B cell (primary cell): ENCODE data around the gene ARAP2.

Source experiments
- CTCF ChIP-seq: fragments of 200-600 bp; IDR thresholded peaks from one replicate; pipeline ENCODE4 v1.8.0; 2022; ENCODE audit warnings: antibody characterized with exemption, mild to moderate bottlenecking
- EZH2 ChIP-seq: IDR thresholded peaks from 2 replicates; pipeline ENCODE4 v1.6.1; 2012; ENCODE audit warnings: borderline replicate concordance, low read depth, mild to moderate bottlenecking, moderate library complexity, low read length; ENCODE audit not compliant: insufficient read depth, poor library complexity, severe bottlenecking

DNA sequence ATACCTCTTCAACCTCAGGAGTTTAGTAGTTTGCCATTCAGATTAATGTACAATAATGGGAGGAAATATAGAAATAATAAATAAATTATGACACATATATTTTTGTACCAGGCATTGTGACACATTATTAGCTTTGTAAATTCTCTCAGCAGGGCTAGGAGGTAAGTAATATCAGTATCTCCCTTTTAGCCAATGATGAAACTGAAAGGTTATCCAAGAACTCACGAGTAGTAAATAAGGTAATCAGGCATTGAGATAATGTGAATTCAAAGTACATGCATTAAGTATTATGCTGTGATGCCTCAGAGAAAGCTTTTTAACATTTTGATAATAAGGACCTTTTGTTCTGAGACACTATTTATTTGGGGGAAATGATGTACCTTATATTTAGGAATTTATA, 5.3 kb upstream of the ARAP2 start:
- TF ChIP-seq EZH2: no peak
- TF ChIP-seq CTCF: no peak
